Measurements from ENCODE around the gene TGM6. TPM values are rescaled to one million over a fixed set of nuclear protein-coding genes. Genes with fewer than 3 reads are reported as not detected.
A peak's percentile ranks its signal among the peaks of the same experiment; 100 is the strongest.

Gene TGM6
- total and polyA plus RNA-seq, 4 donors, result not detected

DNA sequence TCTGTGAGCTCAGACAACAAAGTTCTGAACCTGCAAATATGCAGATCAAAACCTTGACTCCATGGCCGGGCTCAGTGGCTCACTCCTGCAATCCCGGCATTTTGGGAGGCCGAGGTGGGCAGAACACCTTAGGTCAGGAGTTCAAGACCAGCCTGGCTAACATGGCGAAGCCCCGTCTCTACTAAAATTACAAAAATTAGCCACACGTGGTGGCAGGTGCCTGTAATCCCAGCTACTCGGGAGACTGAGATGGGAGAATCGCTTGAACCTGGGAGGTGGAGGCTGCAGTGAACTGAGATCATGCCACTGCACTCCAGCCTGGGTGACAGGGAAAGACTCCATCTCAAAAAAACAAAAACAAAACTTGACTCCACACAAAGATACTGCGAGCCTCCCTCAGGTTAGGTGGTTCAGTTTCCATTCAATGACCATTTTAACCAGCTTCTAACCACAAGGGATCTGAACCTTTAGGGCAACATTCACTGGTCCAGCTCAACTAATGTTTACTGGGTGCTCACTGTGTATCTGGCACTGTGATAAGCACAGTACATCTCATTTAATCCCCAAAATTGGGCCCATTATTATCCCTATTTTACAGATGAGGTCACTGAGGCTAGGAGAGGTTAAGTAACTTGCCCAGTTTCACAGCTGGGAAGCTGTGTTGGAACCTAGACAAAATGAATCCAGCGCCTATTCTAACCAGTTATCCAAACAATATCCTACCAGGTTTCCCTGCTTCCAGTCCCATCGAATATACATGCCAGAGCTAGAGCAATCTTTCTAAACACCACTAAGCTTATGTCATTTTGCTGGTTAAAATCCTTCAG is 88.1 kb downstream of the TGM6 start:
- H3K9me3 ChIP-seq (ENCODE audit: control insufficient read depth, insufficient read depth, low read length), result no peaks in the 10 kb centered on the region
- no peak for DNase-seq (ENCODE audit: low read depth in 4 of 6, low spot score in 6 of 6)
- peaks cover 13% of the 10 kb centered on the region for H3K4me1 ChIP-seq (ENCODE audit: control insufficient read depth, insufficient read depth, low read length)
- no peak overlapping the region for H3K27ac ChIP-seq (ENCODE audit: low read depth, low read length)
- WGBS (ENCODE audit: insufficient coverage), result 89% methylated on average over 7 of the region's 11 CpGs
- no peaks in the 10 kb centered on the region for H3K27me3 ChIP-seq (ENCODE audit: control insufficient read depth, insufficient read depth, low read length)
- H3K4me3 ChIP-seq (ENCODE audit: low read depth, low read length), result peak overlapping the region; percentile 90
- peaks cover 29% of the 10 kb centered on the region for H3K36me3 ChIP-seq (ENCODE audit: control insufficient read depth, insufficient read depth, low read length)

DNA sequence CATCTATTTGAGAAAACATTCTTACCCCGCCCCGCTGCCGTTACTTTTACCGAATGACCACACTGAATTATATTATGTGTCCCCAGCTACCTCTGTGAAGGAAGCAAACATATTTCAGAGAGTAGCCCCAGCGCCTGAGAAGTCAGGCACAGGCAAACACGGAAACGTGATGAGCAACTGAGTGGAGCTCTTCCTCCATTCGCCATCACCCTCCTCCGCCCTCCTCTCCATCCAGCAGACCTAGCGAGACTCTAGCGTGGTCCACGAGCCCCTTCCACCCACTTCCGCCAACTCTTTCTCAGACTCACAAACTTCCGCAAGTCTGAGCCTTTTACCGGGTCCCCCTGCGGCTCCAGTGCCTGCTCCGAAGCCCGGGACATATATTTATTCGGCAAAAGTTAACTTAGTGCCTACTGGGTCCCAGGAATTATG is 89.3 kb downstream of the TGM6 start:
- H3K4me3 ChIP-seq (ENCODE audit: low read depth, low read length), result peak overlapping the region; percentile 90
- H3K27ac ChIP-seq (ENCODE audit: low read depth, low read length), result peak overlapping the region; percentile 96
- no peaks in the 10 kb centered on the region for H3K9me3 ChIP-seq (ENCODE audit: control insufficient read depth, insufficient read depth, low read length)
- peak in 5 of 6 donors; percentile 2 to 66 (median 19) for DNase-seq (ENCODE audit: low read depth in 4 of 6, low spot score in 6 of 6)
- WGBS (ENCODE audit: insufficient coverage), result 0% methylated on average over 19 of the region's 19 CpGs
- H3K27me3 ChIP-seq (ENCODE audit: control insufficient read depth, insufficient read depth, low read length), result no peaks in the 10 kb centered on the region
- H3K36me3 ChIP-seq (ENCODE audit: control insufficient read depth, insufficient read depth, low read length), result peaks cover 20% of the 10 kb centered on the region
- H3K4me1 ChIP-seq (ENCODE audit: control insufficient read depth, insufficient read depth, low read length), result peaks cover 13% of the 10 kb centered on the region

DNA sequence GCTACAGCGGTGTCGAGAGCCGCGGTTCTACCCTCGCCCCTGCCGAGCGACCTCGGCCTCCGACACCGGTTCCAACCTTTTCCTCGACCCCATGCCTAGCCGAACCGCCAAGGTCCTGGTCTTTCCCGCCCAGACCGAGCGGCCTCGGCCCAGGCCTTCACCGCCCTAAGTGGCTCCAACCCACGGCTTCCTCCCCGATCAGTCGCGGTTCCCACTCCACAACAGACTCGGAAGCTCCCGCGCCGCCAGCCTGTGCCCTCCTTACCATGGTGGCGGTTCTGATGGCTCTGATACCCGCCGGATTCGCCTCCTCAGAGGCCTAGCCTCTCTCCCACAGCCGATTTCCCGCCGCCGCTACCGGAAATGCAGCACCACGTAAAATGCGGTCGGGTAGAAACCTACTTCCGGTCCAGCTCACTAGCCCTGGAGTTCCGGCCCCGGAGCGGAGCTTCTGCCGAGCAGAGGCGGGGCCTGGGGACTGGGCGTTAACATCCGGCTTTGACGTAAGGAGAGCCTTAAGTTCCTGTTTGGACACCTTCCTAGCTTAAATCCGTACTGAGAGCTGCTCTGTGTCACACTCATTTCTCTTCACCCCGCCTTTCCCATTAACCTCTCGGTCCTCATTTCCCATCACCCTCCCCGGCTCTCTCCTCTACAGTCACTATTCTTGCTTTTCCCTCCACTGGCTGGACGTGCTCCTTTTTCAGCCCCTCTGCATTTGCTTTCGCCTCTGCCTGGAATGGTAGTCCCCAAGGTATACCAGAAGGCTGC is 89.9 kb downstream of the TGM6 start, which contains the start of gene SNRPB:
Gene SNRPB, minus strand, starts transcription at position 367 of the 771 bp plus-strand sequence. Its CDS starts 99 bp downstream, at position 268.
- Histone ChIP-seq H3K36me3 (ENCODE audit: control insufficient read depth, insufficient read depth, low read length) (peaks cover 15% of the 10 kb centered on the region), H3K27me3 (ENCODE audit: control insufficient read depth, insufficient read depth, low read length) (no peaks in the 10 kb centered on the region), H3K4me1 (ENCODE audit: control insufficient read depth, insufficient read depth, low read length) (peaks cover 13% of the 10 kb centered on the region), H3K27ac (ENCODE audit: low read depth, low read length) (peak within 1 kb of the TSS; percentile 96), H3K9me3 (ENCODE audit: control insufficient read depth, insufficient read depth, low read length) (no peaks in the 10 kb centered on the region), H3K4me3 (ENCODE audit: low read depth, low read length) (peak within 1 kb of the TSS; percentile 90)
- WGBS (ENCODE audit: insufficient coverage), result 0% methylated on average over 53 of the region's 53 CpGs
- peak; percentile 92 to 99 (median 96) for DNase-seq (ENCODE audit: low read depth in 4 of 6, low spot score in 6 of 6)

DNA sequence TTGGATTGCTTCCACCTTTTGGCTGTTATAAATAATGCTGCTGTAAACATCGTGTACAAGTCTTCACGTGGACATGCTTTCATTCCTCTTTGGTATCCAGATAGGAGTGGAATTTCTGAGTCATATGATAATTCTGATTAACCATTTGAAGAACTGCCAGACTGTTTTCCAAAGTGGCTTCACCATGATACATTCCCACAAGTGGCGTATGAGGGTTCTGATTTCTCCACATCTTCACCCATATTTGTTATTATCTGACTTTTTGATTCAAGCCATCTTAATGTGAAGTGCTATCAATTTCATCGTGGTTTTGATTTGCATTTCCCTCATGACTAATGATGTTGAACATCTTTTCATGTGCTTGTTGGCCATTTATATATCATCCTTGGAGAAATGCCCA is 92.8 kb downstream of the TGM6 start:
- no peak overlapping the region for H3K27ac ChIP-seq (ENCODE audit: low read depth, low read length)
- H3K36me3 ChIP-seq (ENCODE audit: control insufficient read depth, insufficient read depth, low read length), result peaks cover 9% of the 10 kb centered on the region
- no peaks in the 10 kb centered on the region for H3K27me3 ChIP-seq (ENCODE audit: control insufficient read depth, insufficient read depth, low read length)
- H3K4me3 ChIP-seq (ENCODE audit: low read depth, low read length), result no peak overlapping the region
- no CpG with 5 or more reads among the region's 4 CpGs for WGBS (ENCODE audit: insufficient coverage)
- H3K9me3 ChIP-seq (ENCODE audit: control insufficient read depth, insufficient read depth, low read length), result no peaks in the 10 kb centered on the region
- peaks cover 11% of the 10 kb centered on the region for H3K4me1 ChIP-seq (ENCODE audit: control insufficient read depth, insufficient read depth, low read length)
- no peak for DNase-seq (ENCODE audit: low read depth in 4 of 6, low spot score in 6 of 6)

DNA sequence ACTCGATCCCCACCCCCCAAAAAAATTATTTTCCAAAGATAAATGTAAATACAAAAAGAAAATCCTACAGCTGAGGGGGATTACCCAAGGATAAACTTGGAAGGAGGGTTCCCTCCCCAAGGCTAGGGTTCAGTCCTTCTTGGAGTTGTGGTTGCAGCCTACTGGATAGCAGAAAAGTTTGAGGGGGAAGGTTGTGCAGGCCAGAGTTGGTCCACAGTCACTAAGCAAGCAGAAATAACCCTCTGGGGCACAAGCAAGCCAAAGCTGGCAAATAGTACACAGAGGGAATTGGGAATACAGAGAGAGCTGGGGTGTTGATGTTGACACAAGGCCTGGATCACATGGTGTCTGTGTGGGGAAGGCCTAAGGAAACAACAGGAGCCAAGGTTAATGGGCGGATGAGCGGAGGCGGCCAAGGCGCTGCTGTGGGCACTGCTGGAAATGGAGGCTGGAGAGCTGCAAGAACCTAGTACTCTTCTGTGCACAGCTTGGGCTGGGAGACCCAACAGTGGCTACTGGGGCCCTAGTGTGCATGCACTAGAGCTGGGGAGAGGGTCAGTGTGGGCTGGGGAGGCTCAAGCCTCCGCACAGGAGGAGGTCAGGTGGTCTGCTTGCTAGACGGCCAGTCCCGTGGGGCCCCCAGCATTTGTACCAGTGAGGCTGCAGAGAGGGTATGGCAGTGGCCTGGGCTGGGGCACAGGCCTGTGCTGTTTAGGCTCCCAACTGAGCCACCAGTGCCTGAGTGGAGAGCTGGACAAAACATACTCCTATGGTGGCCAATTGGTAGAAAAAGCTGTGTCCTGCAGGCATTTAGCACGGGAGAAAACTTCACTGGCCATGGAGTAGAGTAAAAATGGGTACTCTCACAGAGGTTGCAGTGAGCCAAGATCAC is 95.4 kb downstream of the TGM6 start:
- Histone ChIP-seq H3K27ac (ENCODE audit: low read depth, low read length) (no peak overlapping the region), H3K4me1 (ENCODE audit: control insufficient read depth, insufficient read depth, low read length) (no peaks in the 10 kb centered on the region), H3K36me3 (ENCODE audit: control insufficient read depth, insufficient read depth, low read length) (peaks cover 13% of the 10 kb centered on the region), H3K27me3 (ENCODE audit: control insufficient read depth, insufficient read depth, low read length) (no peaks in the 10 kb centered on the region), H3K9me3 (ENCODE audit: control insufficient read depth, insufficient read depth, low read length) (no peaks in the 10 kb centered on the region), H3K4me3 (ENCODE audit: low read depth, low read length) (no peak overlapping the region)
- peak in 1 of 6 donors; percentile 5 for DNase-seq (ENCODE audit: low read depth in 4 of 6, low spot score in 6 of 6)
- 88% methylated on average over 8 of the region's 9 CpGs for WGBS (ENCODE audit: insufficient coverage)

DNA sequence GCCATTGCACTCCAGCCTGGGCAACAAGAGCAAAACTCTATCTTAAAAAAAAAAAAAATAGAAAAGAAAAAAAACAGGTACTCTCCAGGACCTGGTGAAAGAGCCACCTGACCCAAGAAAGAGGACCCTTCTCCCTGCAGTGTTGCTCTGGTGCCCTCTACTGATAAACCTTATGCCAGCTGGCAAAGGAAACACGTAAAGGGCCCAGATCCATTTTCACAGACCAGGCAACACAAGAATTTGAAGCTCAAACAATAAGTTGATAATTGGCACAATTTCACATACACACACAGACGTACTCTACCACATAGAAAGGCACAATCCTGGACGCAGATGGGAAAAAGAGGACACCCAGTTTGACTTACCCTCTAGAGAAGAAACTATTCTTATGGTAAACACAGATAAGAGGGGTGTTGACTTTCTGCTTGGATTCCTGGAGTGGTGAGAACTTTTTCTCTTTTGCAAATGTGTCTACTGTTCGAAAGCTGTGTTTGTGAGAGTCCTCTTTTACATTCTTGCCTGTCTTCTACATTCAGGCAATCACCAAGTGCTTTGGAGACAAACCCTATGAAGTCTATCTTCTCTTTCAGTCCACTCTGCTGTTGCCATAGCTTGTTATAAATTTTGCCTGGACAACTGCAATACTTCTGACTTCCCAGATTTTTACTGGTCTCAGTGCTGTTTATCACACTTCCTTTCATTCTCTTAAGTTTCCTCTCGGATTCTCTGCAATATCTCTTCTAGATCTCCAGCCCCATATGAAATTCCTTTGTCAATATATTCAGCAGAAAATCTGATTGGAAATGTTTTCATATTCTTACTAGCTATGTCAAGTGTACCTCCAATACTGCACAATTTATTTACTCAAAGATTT is 96.3 kb downstream of the TGM6 start:
- Histone ChIP-seq H3K4me3 (ENCODE audit: low read depth, low read length) (no peak overlapping the region), H3K27ac (ENCODE audit: low read depth, low read length) (no peak overlapping the region), H3K4me1 (ENCODE audit: control insufficient read depth, insufficient read depth, low read length) (no peaks in the 10 kb centered on the region), H3K36me3 (ENCODE audit: control insufficient read depth, insufficient read depth, low read length) (peaks cover 16% of the 10 kb centered on the region), H3K9me3 (ENCODE audit: control insufficient read depth, insufficient read depth, low read length) (no peaks in the 10 kb centered on the region), H3K27me3 (ENCODE audit: control insufficient read depth, insufficient read depth, low read length) (no peaks in the 10 kb centered on the region)
- no peak for DNase-seq (ENCODE audit: low read depth in 4 of 6, low spot score in 6 of 6)
- no CpG with 5 or more reads among the region's 5 CpGs for WGBS (ENCODE audit: insufficient coverage)

DNA sequence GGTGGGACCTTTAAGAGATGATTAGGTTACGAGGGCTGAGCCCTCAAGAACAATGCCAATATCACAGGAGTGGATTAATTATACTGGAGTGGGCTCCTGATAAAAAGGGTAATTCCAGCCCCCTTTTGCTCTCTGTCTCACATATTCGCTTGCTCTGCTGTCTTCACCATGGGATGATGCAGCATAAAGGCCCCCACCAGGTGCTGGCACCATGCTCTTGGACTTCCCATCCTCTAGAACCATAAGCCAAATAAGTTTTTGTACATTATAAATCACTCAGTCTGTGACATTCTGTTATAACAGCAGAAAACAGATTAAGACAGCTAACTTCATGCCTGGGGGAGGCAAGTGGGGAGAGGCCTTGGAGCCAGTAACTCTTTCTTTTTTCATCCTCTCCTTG is 99.7 kb downstream of the TGM6 start:
- Histone ChIP-seq H3K27ac (ENCODE audit: low read depth, low read length) (no peak overlapping the region), H3K9me3 (ENCODE audit: control insufficient read depth, insufficient read depth, low read length) (no peaks in the 10 kb centered on the region), H3K4me1 (ENCODE audit: control insufficient read depth, insufficient read depth, low read length) (no peaks in the 10 kb centered on the region), H3K27me3 (ENCODE audit: control insufficient read depth, insufficient read depth, low read length) (no peaks in the 10 kb centered on the region), H3K4me3 (ENCODE audit: low read depth, low read length) (no peak overlapping the region), H3K36me3 (ENCODE audit: control insufficient read depth, insufficient read depth, low read length) (peaks cover 30% of the 10 kb centered on the region)
- DNase-seq (ENCODE audit: low read depth in 4 of 6, low spot score in 6 of 6), result no peak
- WGBS (ENCODE audit: insufficient coverage), result no CpG with 5 or more reads among the region's 2 CpGs

All from spinal cord (tissue), 10 donors.